Panc1 (cell line): Measurements from ENCODE around the gene UTP20. TPM values are rescaled to one million over a fixed set of nuclear protein-coding genes. Genes with fewer than 3 reads are reported as not detected.

Experiments
- ATAC-seq: fragments of 200-7000 bp; cut with Tn5 transposase; 2 replicates; pipeline ENCODE4 v1.9.1; 2020; ENCODE audit warnings: mild to moderate bottlenecking, moderate library complexity
- BruUV-seq: library from RNA; stranded (reverse); fragments of 400-500 nt; replicated peaks from 2 replicates; lab custom pipeline; 2021; lab: Mats Ljungman, UMichigan
- CTCF ChIA-PET: fragments of 300-600 bp; sonication (Branson Sonifier 250); formaldehyde crosslinking; loops from one replicate; lab custom pipeline; 2022; ENCODE audit warnings: antibody characterized with exemption; lab: Charles Lee
- POLR2A ChIA-PET: fragments of 300-600 bp; sonication (Branson Sonifier 250); formaldehyde crosslinking; loops from one replicate; lab custom pipeline; 2022; ENCODE audit warnings: antibody characterized with exemption; lab: Charles Lee
- DNase-seq: peaks from one replicate; pipeline ENCODE4 v3.0.0-alpha.2; 2010; ENCODE audit warnings: low read depth, low spot score
- H3K27ac ChIP-seq: 2 replicates; pipeline ENCODE4 v1.5.1; 2011; ENCODE audit warnings: mild to moderate bottlenecking, low read length, inconsistent platforms
- H3K27me3 ChIP-seq: fragments of 200-500 bp; sonication (Bioruptor generic); 2 replicates; pipeline ENCODE4 v1.6.0; 2014; ENCODE audit warnings: low read length, inconsistent platforms; ENCODE audit not compliant: control insufficient read depth, insufficient read depth
- H3K36me3 ChIP-seq: fragments of 200-500 bp; sonication (Bioruptor generic); 2 replicates; pipeline ENCODE4 v1.5.1; 2014; ENCODE audit warnings: inconsistent platforms, mild to moderate bottlenecking, low read length, moderate library complexity; ENCODE audit not compliant: control insufficient read depth, insufficient read depth
- H3K4me1 ChIP-seq: 2 replicates; pipeline ENCODE4 v1.5.1; 2011; ENCODE audit warnings: inconsistent platforms, mild to moderate bottlenecking, low read length, moderate library complexity; ENCODE audit not compliant: control insufficient read depth, insufficient read depth
- H3K4me3 ChIP-seq, 2 experiments: 2 replicates each; pipeline ENCODE4 v1.5.1; 2011 to 2012; ENCODE audit warnings: low read depth in 2 of 2, low read length in 2 of 2, mild to moderate bottlenecking in 2 of 2, inconsistent platforms in 1 of 2, moderate library complexity in 1 of 2
- H3K9me3 ChIP-seq: fragments of 200-500 bp; sonication (Bioruptor generic); 2 replicates; pipeline ENCODE4 v1.5.1; 2014; ENCODE audit warnings: low read depth, mild to moderate bottlenecking, inconsistent platforms, low read length, moderate library complexity; ENCODE audit not compliant: control insufficient read depth, insufficient read depth
- POLR2AphosphoS5 ChIP-seq: IDR thresholded peaks from 2 replicates; pipeline ENCODE4 v1.6.1; 2012; ENCODE audit warnings: mild to moderate bottlenecking, low read depth, low read length, moderate library complexity
- REST ChIP-seq, 2 experiments: IDR thresholded peaks; 2 replicates each; pipeline ENCODE4 v1.6.1; 2011 to 2012; ENCODE audit warnings: low read depth in 2 of 2, control low read depth in 1 of 2, low read length in 1 of 2, mild to moderate bottlenecking in 1 of 2, moderate library complexity in 1 of 2; ENCODE audit not compliant: insufficient read depth in 1 of 2
- SIN3A ChIP-seq: IDR thresholded peaks from 2 replicates; pipeline ENCODE4 v1.6.1; 2012; ENCODE audit warnings: low read depth, mild to moderate bottlenecking, low read length, moderate library complexity, borderline replicate concordance; ENCODE audit not compliant: insufficient read depth
- TCF7L2 ChIP-seq: IDR thresholded peaks from 2 replicates; pipeline ENCODE4 v1.6.1; 2011; ENCODE audit warnings: mild to moderate bottlenecking, low read depth, low read length, inconsistent platforms
- in situ Hi-C: cut with HindIII; loops from 2 replicates; pipeline ENCODE4 v1.10.0; 2016; ENCODE audit warnings: low sequenced_read_pairs, low pct_unique_long_range_greater_than_20kb
- intact Hi-C: fragments of 100-400 bp; cut with micrococcal nuclease; formaldehyde crosslinking; loops from one replicate; pipeline ENCODE4 v1.10.0; 2022; ENCODE audit not compliant: unreplicated experiment
- total RNA-seq: library from RNA; stranded (reverse); gene quantifications from one replicate; pipeline ENCODE4 v1.2.1, GENCODE V29; 2021; ENCODE audit not compliant: unreplicated experiment
- TF ChIP-seq, protein P1 (sequence below): fragments of 450-650 bp; IDR thresholded peaks from 2 replicates; pipeline ENCODE4 v1.5.1; 2017; ENCODE audit warnings: mild to moderate bottlenecking

Gene UTP20
- total RNA-seq, 1 experiment from 2014 or later, result 33.5 TPM

- POLR2A ChIA-PET, result no interaction called here
Observed at GRCh38 chr12:101424620-101425019, 144.7 kb downstream of the UTP20 start.

DNA sequence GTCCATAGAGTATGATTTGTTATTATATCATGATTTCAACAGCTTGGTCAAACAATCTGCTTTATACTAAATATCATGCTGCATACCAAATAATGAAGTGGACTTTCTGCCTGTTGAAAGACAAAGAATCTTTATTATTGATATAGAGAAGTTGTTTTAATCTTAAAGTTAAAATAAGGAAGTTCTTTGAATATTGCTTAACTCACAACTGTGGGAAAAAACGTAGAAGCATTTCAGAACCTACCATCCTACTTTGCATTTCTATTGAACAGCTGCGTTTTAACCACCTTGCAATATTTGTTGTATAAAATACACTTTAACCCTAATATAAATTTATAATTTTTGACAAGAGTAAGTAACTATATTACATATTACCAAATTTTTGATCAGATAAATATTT is 150.6 kb downstream of the UTP20 start:
- Histone ChIP-seq H3K36me3 (no peaks in the 10 kb centered on the region), H3K27me3 (no peaks in the 10 kb centered on the region; the same call in 1 of the 2 replicates), H3K27ac (no peak overlapping the region), H3K4me1 (no peaks in the 10 kb centered on the region), H3K4me3 (no peak overlapping the region), H3K9me3 (no peaks in the 10 kb centered on the region)
- no TSS peak for BruUV-seq
- in situ Hi-C loops, result no loop called here
- no peak for DNase-seq
- TF ChIP-seq POLR2AphosphoS5, result no peak
- no peak for TF ChIP-seq REST (IDR thresholded peaks at IDR 0.05; ENCODE audit: insufficient read depth in 1 of 2, low read depth in 2 of 2, low read length in 1 of 2)
- TF ChIP-seq, protein P1, sequence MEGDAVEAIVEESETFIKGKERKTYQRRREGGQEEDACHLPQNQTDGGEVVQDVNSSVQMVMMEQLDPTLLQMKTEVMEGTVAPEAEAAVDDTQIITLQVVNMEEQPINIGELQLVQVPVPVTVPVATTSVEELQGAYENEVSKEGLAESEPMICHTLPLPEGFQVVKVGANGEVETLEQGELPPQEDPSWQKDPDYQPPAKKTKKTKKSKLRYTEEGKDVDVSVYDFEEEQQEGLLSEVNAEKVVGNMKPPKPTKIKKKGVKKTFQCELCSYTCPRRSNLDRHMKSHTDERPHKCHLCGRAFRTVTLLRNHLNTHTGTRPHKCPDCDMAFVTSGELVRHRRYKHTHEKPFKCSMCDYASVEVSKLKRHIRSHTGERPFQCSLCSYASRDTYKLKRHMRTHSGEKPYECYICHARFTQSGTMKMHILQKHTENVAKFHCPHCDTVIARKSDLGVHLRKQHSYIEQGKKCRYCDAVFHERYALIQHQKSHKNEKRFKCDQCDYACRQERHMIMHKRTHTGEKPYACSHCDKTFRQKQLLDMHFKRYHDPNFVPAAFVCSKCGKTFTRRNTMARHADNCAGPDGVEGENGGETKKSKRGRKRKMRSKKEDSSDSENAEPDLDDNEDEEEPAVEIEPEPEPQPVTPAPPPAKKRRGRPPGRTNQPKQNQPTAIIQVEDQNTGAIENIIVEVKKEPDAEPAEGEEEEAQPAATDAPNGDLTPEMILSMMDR, result no peak
- no peak for TF ChIP-seq SIN3A
- CTCF ChIA-PET, result interaction anchor here (0.5 kb wide), 1 partner anchor 31 kb away, joined by 3 read pairs; no protein-coding TSS in a partner anchor
- no peak for ATAC-seq
- POLR2A ChIA-PET, result no interaction called here
- intact Hi-C loops, result no loop called here

More at GRCh38 chr12:101424620-101425019, 144.7 kb downstream of the UTP20 start:
- intact Hi-C loops, result no loop called here
- CTCF ChIA-PET, result no interaction called here
- Histone ChIP-seq H3K36me3 (no peaks in the 10 kb centered on the region), H3K27ac (no peak overlapping the region), H3K27me3 (no peaks in the 10 kb centered on the region), H3K9me3 (no peaks in the 10 kb centered on the region), H3K4me1 (no peaks in the 10 kb centered on the region), H3K4me3 (no peak overlapping the region)
- in situ Hi-C loops, result no loop called here
- ATAC-seq (no peak), DNase-seq (no peak)
- BruUV-seq, result no TSS peak
- TF ChIP-seq SIN3A (no peak), POLR2AphosphoS5 (no peak), TCF7L2 (no peak), REST (IDR thresholded peaks at IDR 0.05; ENCODE audit: insufficient read depth in 1 of 2, low read depth in 2 of 2, low read length in 1 of 2) (no peak)
- TF ChIP-seq, protein P1, result no peak
